HepG2 (cell line): ENCODE measurements around the gene BPI. TPM values are rescaled to one million over a fixed set of nuclear protein-coding genes. Genes with fewer than 3 reads are reported as not detected.

ENCODE experiments used
- ATAC-seq: fragments of 200-7000 bp; cut with Tn5 transposase; 3 replicates; pipeline ENCODE4 v1.9.1; 2020; ENCODE audit warnings: mild to moderate bottlenecking, moderate library complexity
- BruUV-seq: library from RNA; stranded (reverse); fragments of 400-500 nt; replicated peaks from 2 replicates; lab custom pipeline; 2021; lab: Mats Ljungman, UMichigan
- CTCF ChIA-PET: fragments of 300-600 bp; formaldehyde crosslinking; extraction: SDS; loops from one replicate; lab custom pipeline; 2021; ENCODE audit warnings: low total read pairs, inconsistent platforms, low intra/inter-chr PET ratio; lab: Yijun Ruan, JAX
- POLR2A ChIA-PET: fragments of 350-600 bp; sonication (Branson Sonifier 250); formaldehyde crosslinking; loops from one replicate; lab custom pipeline; 2020; ENCODE audit warnings: antibody characterized with exemption, inconsistent platforms; lab: Yijun Ruan, JAX
- DNase-seq: peaks from one replicate; pipeline ENCODE4 v3.0.0-alpha.2; 2015; ENCODE audit warnings: low spot score
- FAIRE-seq: peaks from 3 replicates; lab custom pipeline; 2011; peaks lifted over from hg19 to GRCh38; lab: Jason Lieb, UNC
- H2AFZ ChIP-seq: one replicate; pipeline ENCODE4 v1.6.1; 2011; ENCODE audit warnings: low read length, inconsistent platforms
- H3K27ac ChIP-seq: fragments of 300-600 bp; 3 replicates; pipeline ENCODE4 v1.8.0; 2011; ENCODE audit warnings: mixed run types, mild to moderate bottlenecking, mixed read lengths, low read length, inconsistent platforms; ENCODE audit not compliant: insufficient read depth; ENCODE audit errors: extremely low read length
- H3K27me3 ChIP-seq, 2 experiments: fragments of 200-600 bp in 1 of 2; 2 replicates in 1 of 2; 3 replicates in 1 of 2; pipeline versions ENCODE4 v1.6.0 to v1.8.0; 2011; ENCODE audit warnings: low read length in 2 of 2, mild to moderate bottlenecking in 2 of 2, moderate library complexity in 2 of 2, inconsistent platforms in 1 of 2; ENCODE audit not compliant: insufficient read depth in 2 of 2, control insufficient read depth in 1 of 2
- H3K36me3 ChIP-seq, 2 experiments: fragments of 200-600 bp in 1 of 2; replicated peaks in 1 of 2; 2 replicates in 1 of 2; 3 replicates in 1 of 2; pipeline versions ENCODE4 v1.5.1 to v1.8.0; 2011; ENCODE audit warnings: low read length in 2 of 2, inconsistent platforms in 1 of 2; ENCODE audit not compliant: insufficient read depth in 2 of 2, control insufficient read depth in 1 of 2
- H3K4me1 ChIP-seq: 2 replicates; pipeline ENCODE4 v1.5.1; 2012; ENCODE audit warnings: low read length, inconsistent platforms; ENCODE audit not compliant: insufficient read depth
- H3K4me2 ChIP-seq: 2 replicates; pipeline ENCODE4 v1.6.0; 2011; ENCODE audit warnings: low read depth, low read length, inconsistent platforms
- H3K4me3 ChIP-seq, 3 experiments: fragments of 200-600 bp in 1 of 3; sonication (generic), shearing (Covaris generic) in 1 of 3; replicated peaks in 1 of 3; 2 replicates each; pipeline ENCODE4 v1.5.1; 2011 to 2016; ENCODE audit warnings: low read length in 3 of 3, inconsistent platforms in 2 of 3, low read depth in 2 of 3, mild to moderate bottlenecking in 2 of 3, control low read depth in 1 of 3, mixed read lengths in 1 of 3; ENCODE audit not compliant: insufficient read depth in 1 of 3
- H3K79me2 ChIP-seq: one replicate; pipeline ENCODE4 v1.6.1; 2011; ENCODE audit warnings: low read length, inconsistent platforms; ENCODE audit not compliant: insufficient read depth
- H3K9ac ChIP-seq: 2 replicates; pipeline ENCODE4 v1.6.0; 2011; ENCODE audit warnings: mild to moderate bottlenecking, low read depth, low read length, inconsistent platforms; ENCODE audit not compliant: insufficient read depth
- H3K9me3 ChIP-seq: 2 replicates; pipeline ENCODE4 v1.5.1; 2012; ENCODE audit warnings: mild to moderate bottlenecking, low read length
- H4K20me1 ChIP-seq: 2 replicates; pipeline ENCODE4 v1.6.0; 2011; ENCODE audit warnings: inconsistent platforms, mild to moderate bottlenecking, low read length, moderate library complexity; ENCODE audit not compliant: insufficient read depth
- CBX2 ChIP-seq, 2 experiments: fragments of 200-600 bp in 1 of 2; sonication (generic); formaldehyde crosslinking in 1 of 2; IDR thresholded peaks; 2 replicates each; pipeline versions ENCODE4 v1.7.0 to v1.8.1; 2018 to 2022; ENCODE audit warnings: low read depth in 2 of 2, low read length in 1 of 2, mild to moderate bottlenecking in 1 of 2, missing genetic modification reagents in 1 of 2
- DR1 ChIP-seq: sonication (generic); formaldehyde crosslinking; IDR thresholded peaks from 2 replicates; pipeline ENCODE4 v1.8.0; 2021; ENCODE audit warnings: mild to moderate bottlenecking, missing genetic modification reagents, inconsistent platforms
- ERF ChIP-seq: IDR thresholded peaks from 2 replicates; pipeline ENCODE4 v1.6.1; 2018; ENCODE audit warnings: missing biosample characterization, missing genetic modification reagents
- GZF1 ChIP-seq: sonication (generic); formaldehyde crosslinking; IDR thresholded peaks from 2 replicates; pipeline ENCODE4 v1.5.1; 2020; ENCODE audit warnings: mild to moderate bottlenecking, missing genetic modification reagents
- POLR2G ChIP-seq: fragments of 200-400 bp; formaldehyde crosslinking; IDR thresholded peaks from 2 replicates; pipeline ENCODE4 v1.6.1; 2018; ENCODE audit warnings: mild to moderate bottlenecking, low read depth, low read length, moderate library complexity
- RELA ChIP-seq: sonication (generic); formaldehyde crosslinking; IDR thresholded peaks from 2 replicates; pipeline ENCODE4 v1.4.0; 2020; ENCODE audit warnings: missing genetic modification reagents
- SP1 ChIP-seq, 2 experiments: fragments of 450-650 bp in 1 of 2; sonication (generic) in 1 of 2; formaldehyde crosslinking in 1 of 2; IDR thresholded peaks; 2 replicates each; pipeline versions ENCODE4 v1.4.0 to v1.6.1; 2016 to 2020; ENCODE audit warnings: missing genetic modification reagents in 1 of 2
- TAF15 ChIP-seq: fragments of 200-400 bp; formaldehyde crosslinking; IDR thresholded peaks from one replicate; pipeline ENCODE4 v1.6.1; 2018; ENCODE audit warnings: mild to moderate bottlenecking, low read depth, low read length; ENCODE audit not compliant: poor library complexity, severe bottlenecking
- TOE1 ChIP-seq: sonication (generic); formaldehyde crosslinking; IDR thresholded peaks from 2 replicates; pipeline ENCODE4 v1.4.0; 2020; ENCODE audit warnings: mild to moderate bottlenecking, missing genetic modification reagents
- ZNF224 ChIP-seq: sonication (generic); formaldehyde crosslinking; IDR thresholded peaks from 2 replicates; pipeline ENCODE4 v1.5.0; 2020; ENCODE audit warnings: mild to moderate bottlenecking, missing genetic modification reagents
- ZNF260 ChIP-seq: sonication (generic); formaldehyde crosslinking; IDR thresholded peaks from 2 replicates; pipeline ENCODE4 v1.4.0; 2020; ENCODE audit warnings: missing genetic modification reagents, low read depth, mild to moderate bottlenecking, borderline replicate concordance
- ZNF282 ChIP-seq: fragments of 450-650 bp; IDR thresholded peaks from 2 replicates; pipeline ENCODE4 v1.6.1; 2018; ENCODE audit not compliant: partially characterized antibody
- ZNF619 ChIP-seq: sonication (generic); formaldehyde crosslinking; IDR thresholded peaks from 2 replicates; pipeline ENCODE4 v1.4.0; 2020; ENCODE audit warnings: mild to moderate bottlenecking, missing genetic modification reagents
- ZNF75D ChIP-seq: sonication (generic); formaldehyde crosslinking; IDR thresholded peaks from 2 replicates; pipeline ENCODE4 v1.8.1; 2023; ENCODE audit warnings: missing genetic modification reagents, mild to moderate bottlenecking, borderline replicate concordance
- ZSCAN22 ChIP-seq: sonication (generic); formaldehyde crosslinking; IDR thresholded peaks from 2 replicates; pipeline ENCODE4 v1.4.0; 2020; ENCODE audit warnings: mild to moderate bottlenecking, missing genetic modification reagents
- WGBS: methylation state at CpG from one replicate; pipeline ENCODE4 v1.1.6; 2017; ENCODE audit warnings: low lambda C conversion rate; 5-methylcytosine and 5-hydroxymethylcytosine counted together
- in situ Hi-C: cut with HindIII; loops from 2 replicates; pipeline ENCODE4 v1.10.0; 2017; ENCODE audit warnings: low pct_unique_long_range_greater_than_20kb; ENCODE audit not compliant: extremely low pct_ligation_motif_present
- intact Hi-C: fragments of 100-400 bp; cut with micrococcal nuclease; formaldehyde crosslinking; loops from one replicate; pipeline ENCODE4 v1.10.0; 2022; ENCODE audit not compliant: unreplicated experiment
- polyA plus RNA-seq, 8 experiments: library from polyadenylated mRNA; depleted of rRNA in 3 of 8; stranded (reverse) in 7 of 8; unstranded in 1 of 8; fragments of >200 nt; fragmentation: Illumina TruSeq in 4 of 8; extraction: Trizol in 4 of 8; gene quantifications; 2 replicates each; pipeline versions ENCODE4 v1.2.1 to v1.2.3, GENCODE V29; 2011 to 2016; ENCODE audit warnings: low read depth in 4 of 8, missing spikeins in 1 of 8, mixed read lengths in 1 of 8; ENCODE audit not compliant: insufficient read depth in 1 of 8
- total RNA-seq, 5 experiments: library from RNA; depleted of rRNA; stranded (reverse); fragments of >200 nt; fragmentation: Illumina TruSeq; extraction: Trizol; gene quantifications; 2 replicates each; pipeline ENCODE4 v1.2.3, GENCODE V29; 2016; ENCODE audit warnings: low read depth in 1 of 5
- TF ChIP-seq, protein P1 (sequence below): sonication (generic); formaldehyde crosslinking; IDR thresholded peaks from 2 replicates; pipeline ENCODE4 v1.5.0; 2020; ENCODE audit warnings: missing genetic modification reagents
- TF ChIP-seq, protein P2 (sequence below): sonication (generic); formaldehyde crosslinking; IDR thresholded peaks from 2 replicates; pipeline ENCODE4 v1.4.0; 2020; ENCODE audit warnings: missing genetic modification reagents, borderline replicate concordance

Gene BPI
- total and polyA plus RNA-seq, 2 of the 13 experiments (the other 11 are each of a cell fraction or from before 2014, with no cell fraction given) = not detected

DNA sequence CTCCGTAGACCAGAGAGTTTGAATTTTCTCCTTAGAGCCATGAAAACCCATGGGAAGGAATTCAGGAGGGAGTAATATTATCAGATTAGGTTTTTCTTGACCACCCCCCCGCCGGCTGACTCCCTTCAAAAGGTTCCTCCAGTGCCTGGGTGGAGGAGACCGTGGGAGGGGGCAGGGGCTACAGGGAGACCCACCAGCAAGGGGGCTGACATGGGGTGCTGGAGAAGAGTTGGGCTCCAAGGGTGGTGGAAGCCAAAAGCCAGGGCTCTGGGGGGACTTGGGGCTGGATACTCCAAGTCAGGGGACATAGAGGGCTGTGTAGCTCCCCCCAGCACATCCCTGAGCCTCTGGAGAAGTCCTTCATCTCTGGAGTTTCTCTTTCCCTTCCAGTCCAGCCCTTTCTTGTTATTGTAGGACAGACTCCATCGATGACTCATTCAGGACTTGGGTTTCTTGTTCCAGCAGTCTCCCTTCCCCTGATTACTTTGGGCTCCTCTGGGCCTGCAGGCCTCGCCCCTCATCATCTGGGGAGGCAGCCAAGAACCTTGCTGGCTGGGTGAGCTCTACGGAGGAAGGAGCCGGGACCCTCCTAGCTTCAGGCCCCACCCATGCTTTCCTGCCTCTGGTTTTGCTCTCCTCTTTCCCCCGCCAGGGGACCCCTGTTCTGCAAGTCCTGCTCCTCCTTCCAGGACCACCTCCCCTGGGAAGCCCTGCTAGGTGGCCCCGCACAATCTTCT, 32.9 kb upstream of the BPI start:
- intact Hi-C loops (no loop called here), in situ Hi-C loops (no loop called here)
- H3K79me2 ChIP-seq = no peaks in the 10 kb centered on the region
- peaks cover 1 to 6% of the 10 kb centered on the region in 2 experiments; a peak in 1 of 5 replicates for H3K27me3 ChIP-seq
- no peaks in the 10 kb centered on the region for H3K9me3 ChIP-seq
- TF ChIP-seq ERF (CRISPR knock-in tag) (no peak), SP1 (IDR thresholded peaks at IDR 0.05) (no peak), SP1 (CRISPR knock-in tag; IDR thresholded peaks at IDR 0.05) (no peak), ZNF260 (no peak), CBX2 (IDR thresholded peaks at IDR 0.05; ENCODE audit: low read depth, low read length) (no peak), CBX2 (CRISPR knock-in tag; IDR thresholded peaks at IDR 0.05; ENCODE audit: low read depth) (no peak), ZSCAN22 (CRISPR knock-in tag) (no peak), TOE1 (CRISPR knock-in tag) (no peak), DR1 (CRISPR knock-in tag) (no peak), ZNF224 (no peak), GZF1 (CRISPR knock-in tag) (no peak), TAF15 (no peak), POLR2G (no peak), ZNF619 (CRISPR knock-in tag) (no peak), ZNF75D (CRISPR knock-in tag) (no peak), RELA (CRISPR knock-in tag) (no peak), ZNF282 (no peak)
- TF ChIP-seq, protein P1, sequence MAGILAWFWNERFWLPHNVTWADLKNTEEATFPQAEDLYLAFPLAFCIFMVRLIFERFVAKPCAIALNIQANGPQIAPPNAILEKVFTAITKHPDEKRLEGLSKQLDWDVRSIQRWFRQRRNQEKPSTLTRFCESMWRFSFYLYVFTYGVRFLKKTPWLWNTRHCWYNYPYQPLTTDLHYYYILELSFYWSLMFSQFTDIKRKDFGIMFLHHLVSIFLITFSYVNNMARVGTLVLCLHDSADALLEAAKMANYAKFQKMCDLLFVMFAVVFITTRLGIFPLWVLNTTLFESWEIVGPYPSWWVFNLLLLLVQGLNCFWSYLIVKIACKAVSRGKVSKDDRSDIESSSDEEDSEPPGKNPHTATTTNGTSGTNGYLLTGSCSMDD = no peak
- TF ChIP-seq, protein P2, sequence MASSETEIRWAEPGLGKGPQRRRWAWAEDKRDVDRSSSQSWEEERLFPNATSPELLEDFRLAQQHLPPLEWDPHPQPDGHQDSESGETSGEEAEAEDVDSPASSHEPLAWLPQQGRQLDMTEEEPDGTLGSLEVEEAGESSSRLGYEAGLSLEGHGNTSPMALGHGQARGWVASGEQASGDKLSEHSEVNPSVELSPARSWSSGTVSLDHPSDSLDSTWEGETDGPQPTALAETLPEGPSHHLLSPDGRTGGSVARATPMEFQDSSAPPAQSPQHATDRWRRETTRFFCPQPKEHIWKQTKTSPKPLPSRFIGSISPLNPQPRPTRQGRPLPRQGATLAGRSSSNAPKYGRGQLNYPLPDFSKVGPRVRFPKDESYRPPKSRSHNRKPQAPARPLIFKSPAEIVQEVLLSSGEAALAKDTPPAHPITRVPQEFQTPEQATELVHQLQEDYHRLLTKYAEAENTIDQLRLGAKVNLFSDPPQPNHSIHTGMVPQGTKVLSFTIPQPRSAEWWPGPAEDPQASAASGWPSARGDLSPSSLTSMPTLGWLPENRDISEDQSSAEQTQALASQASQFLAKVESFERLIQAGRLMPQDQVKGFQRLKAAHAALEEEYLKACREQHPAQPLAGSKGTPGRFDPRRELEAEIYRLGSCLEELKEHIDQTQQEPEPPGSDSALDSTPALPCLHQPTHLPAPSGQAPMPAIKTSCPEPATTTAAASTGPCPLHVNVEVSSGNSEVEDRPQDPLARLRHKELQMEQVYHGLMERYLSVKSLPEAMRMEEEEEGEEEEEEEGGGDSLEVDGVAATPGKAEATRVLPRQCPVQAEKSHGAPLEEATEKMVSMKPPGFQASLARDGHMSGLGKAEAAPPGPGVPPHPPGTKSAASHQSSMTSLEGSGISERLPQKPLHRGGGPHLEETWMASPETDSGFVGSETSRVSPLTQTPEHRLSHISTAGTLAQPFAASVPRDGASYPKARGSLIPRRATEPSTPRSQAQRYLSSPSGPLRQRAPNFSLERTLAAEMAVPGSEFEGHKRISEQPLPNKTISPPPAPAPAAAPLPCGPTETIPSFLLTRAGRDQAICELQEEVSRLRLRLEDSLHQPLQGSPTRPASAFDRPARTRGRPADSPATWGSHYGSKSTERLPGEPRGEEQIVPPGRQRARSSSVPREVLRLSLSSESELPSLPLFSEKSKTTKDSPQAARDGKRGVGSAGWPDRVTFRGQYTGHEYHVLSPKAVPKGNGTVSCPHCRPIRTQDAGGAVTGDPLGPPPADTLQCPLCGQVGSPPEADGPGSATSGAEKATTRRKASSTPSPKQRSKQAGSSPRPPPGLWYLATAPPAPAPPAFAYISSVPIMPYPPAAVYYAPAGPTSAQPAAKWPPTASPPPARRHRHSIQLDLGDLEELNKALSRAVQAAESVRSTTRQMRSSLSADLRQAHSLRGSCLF = no peak
- no peaks in the 10 kb centered on the region for H4K20me1 ChIP-seq
- POLR2A ChIA-PET = no interaction called here
- no peak overlapping the region for H3K4me2 ChIP-seq
- FAIRE-seq = no peak
- no peak overlapping the region for H3K4me3 ChIP-seq
- CTCF ChIA-PET = no interaction called here
- no peak for DNase-seq
- no peak for ATAC-seq
- no TSS peak for BruUV-seq
- no peak overlapping the region for H3K27ac ChIP-seq
- no peak overlapping the region for H3K9ac ChIP-seq
- 32% methylated on average over 10 of the region's 10 CpGs for WGBS
- H3K4me1 ChIP-seq = no peaks in the 10 kb centered on the region
- no peaks in the 10 kb centered on the region for H3K36me3 ChIP-seq
- no peak overlapping the region for H2AFZ ChIP-seq
